Upper lobe of right lung (tissue), 1 donor: ENCODE measurements around the gene ARHGEF2. TPM values are rescaled to one million over a fixed set of nuclear protein-coding genes. Genes with fewer than 3 reads are reported as not detected.

Source experiments
- ATAC-seq: fragments of 200-7000 bp; cut with Tn5 transposase; one replicate; pipeline ENCODE4 v1.9.1; 2020; ENCODE audit warnings: mild to moderate bottlenecking, moderate library complexity
- DNase-seq: peaks from one replicate; pipeline ENCODE4 v3.0.0-alpha.2; 2020
- H3K27ac ChIP-seq: fragments of 200-600 bp; one replicate; pipeline ENCODE4 v1.8.0; 2022
- H3K27me3 ChIP-seq: fragments of 200-600 bp; one replicate; pipeline ENCODE4 v1.8.0; 2022; ENCODE audit warnings: mild to moderate bottlenecking
- H3K36me3 ChIP-seq: fragments of 200-600 bp; one replicate; pipeline ENCODE4 v1.8.0; 2022
- H3K4me1 ChIP-seq: fragments of 200-600 bp; one replicate; pipeline ENCODE4 v1.8.0; 2022
- H3K4me3 ChIP-seq: fragments of 200-600 bp; one replicate; pipeline ENCODE4 v1.8.0; 2022; ENCODE audit warnings: mild to moderate bottlenecking
- H3K9me3 ChIP-seq: fragments of 200-600 bp; one replicate; pipeline ENCODE4 v1.8.0; 2022
- CTCF ChIP-seq: fragments of 200-600 bp; IDR thresholded peaks from one replicate; pipeline ENCODE4 v1.8.0; 2022; ENCODE audit warnings: antibody characterized with exemption
- intact Hi-C: fragments of 100-400 bp; cut with DNase I; formaldehyde crosslinking; loops from one replicate; pipeline ENCODE4 v1.11.0; 2022
- total RNA-seq: library from RNA; stranded (reverse); fragmentation: NEBNext Ultra II Directional; extraction: Animal tissue kit (Norgen Biotek cat#: 25700); gene quantifications from one replicate; pipeline ENCODE4 v1.2.1, GENCODE V29; 2021
- donor health status: DM: no; HTN: yes; CAD: no; lungs with severe emphysema.

ARHGEF2 gene
- total RNA-seq, 1 donor from 2014 or later = 220 TPM

GRCh38 chr1:156021093-156021428, 42.7 kb upstream of the ARHGEF2 start:
- no peak for ATAC-seq
- Histone ChIP-seq H3K9me3 (no peaks in the 10 kb centered on the region), H3K4me1 (peaks cover 18% of the 10 kb centered on the region), H3K36me3 (peaks cover 35% of the 10 kb centered on the region), H3K27ac (peak overlapping the region; percentile 93), H3K4me3 (peak overlapping the region; percentile 95), H3K27me3 (no peaks in the 10 kb centered on the region)
- TF ChIP-seq CTCF = no peak
- intact Hi-C loops = no loop called here
- no peak for DNase-seq

- Histone ChIP-seq H3K27ac (peak within 1 kb of the TSS; percentile 93), H3K4me1 (peaks cover 18% of the 10 kb centered on the region), H3K9me3 (no peaks in the 10 kb centered on the region), H3K4me3 (peak within 1 kb of the TSS; percentile 95), H3K27me3 (no peaks in the 10 kb centered on the region), H3K36me3 (peaks cover 38% of the 10 kb centered on the region)
- intact Hi-C loops = no loop called here
- DNase-seq (peak; percentile 88), ATAC-seq (peak; percentile 99)
- TF ChIP-seq CTCF = no peak
Observed at GRCh38 chr1:156020293-156021092, 42.1 kb upstream of the ARHGEF2 start, which contains the start of gene SSR2. Gene SSR2, minus strand, starts transcription at chr1:156020951. Its CDS starts 784 bp downstream, at chr1:156020167.

GRCh38 chr1:156019946-156020292, 41.6 kb upstream of the ARHGEF2 start:
- intact Hi-C loops = no loop called here
- ATAC-seq (no peak), DNase-seq (no peak)
- peaks cover 18% of the 10 kb centered on the region for H3K4me1 ChIP-seq
- peak overlapping the region; percentile 93 for H3K27ac ChIP-seq
- H3K9me3 ChIP-seq = no peaks in the 10 kb centered on the region
- H3K27me3 ChIP-seq = no peaks in the 10 kb centered on the region
- H3K36me3 ChIP-seq = peaks cover 42% of the 10 kb centered on the region
- peak overlapping the region; percentile 95 for H3K4me3 ChIP-seq
- no peak for TF ChIP-seq CTCF

- H3K4me1 ChIP-seq = peaks cover 12% of the 10 kb centered on the region
- peaks cover 93% of the 10 kb centered on the region for H3K36me3 ChIP-seq
- intact Hi-C loops = no loop called here
- H3K9me3 ChIP-seq = no peaks in the 10 kb centered on the region
- TF ChIP-seq CTCF = no peak
- H3K27ac ChIP-seq = no peak overlapping the region
- no peak overlapping the region for H3K4me3 ChIP-seq
- ATAC-seq (no peak), DNase-seq (no peak)
- H3K27me3 ChIP-seq = no peaks in the 10 kb centered on the region
Observed at GRCh38 chr1:156014829-156015228, 36.5 kb upstream of the ARHGEF2 start.

- no peak for DNase-seq
- H3K4me3 ChIP-seq = no peak overlapping the region
- peak; percentile 57 for ATAC-seq
- no peak overlapping the region for H3K27ac ChIP-seq
- H3K27me3 ChIP-seq = no peaks in the 10 kb centered on the region
- intact Hi-C loops = no loop called here
- H3K9me3 ChIP-seq = no peaks in the 10 kb centered on the region
- no peak for TF ChIP-seq CTCF
- peaks cover 86% of the 10 kb centered on the region for H3K36me3 ChIP-seq
- no peaks in the 10 kb centered on the region for H3K4me1 ChIP-seq
Observed at GRCh38 chr1:156012051-156012817, 33.9 kb upstream of the ARHGEF2 start.
